ENCODE measurements around the gene POPDC2. TPM values are rescaled to one million over a fixed set of nuclear protein-coding genes. Genes with fewer than 3 reads are reported as not detected.

POPDC2 gene
- total and polyA plus RNA-seq, 2 donors (not counting 3 experiments of a cell fraction or from before 2014, with no cell fraction given): 0.57 to 0.66 TPM

GRCh38 chr3:119681279-119681678 lies 20.9 kb upstream of the POPDC2 start:
- FAIRE-seq: no peak
- Histone ChIP-seq H3K4me3 (replicated peaks in 1 of 3; ENCODE audit: insufficient read depth in 1 of 3, low read depth in 1 of 3, low read length in 3 of 3) (no peak overlapping the region), H3K9me3 (replicated peaks; ENCODE audit: control insufficient read depth, insufficient read depth, low read length) (no peaks in the 10 kb centered on the region), H3K4me2 (ENCODE audit: insufficient read depth, low read length) (no peak overlapping the region), H2AFZ (ENCODE audit: low read depth, low read length) (no peak overlapping the region), H3K9me1 (replicated peaks; ENCODE audit: control insufficient read depth, extremely low read depth, insufficient read depth, low read length) (no peaks in the 10 kb centered on the region), H3K27ac (ENCODE audit: insufficient read depth, low read depth, low read length) (no peak overlapping the region), H3K79me2 (ENCODE audit: control insufficient read depth, insufficient read depth, low read length) (no peaks in the 10 kb centered on the region), H4K20me1 (replicated peaks; ENCODE audit: control insufficient read depth, extremely low read depth, insufficient read depth, low read length) (no peaks in the 10 kb centered on the region), H3K4me1 (ENCODE audit: control insufficient read depth, extremely low read depth, insufficient read depth, low read length) (peaks cover 7% of the 10 kb centered on the region), H3K9ac (replicated peaks; ENCODE audit: extremely low read depth, insufficient read depth, low read length) (no peak overlapping the region), H3K36me3 (ENCODE audit: control insufficient read depth in 2 of 2, extremely low read depth in 1 of 2, insufficient read depth in 2 of 2, low read length in 2 of 2) (no peaks in the 10 kb centered on the region), H3K27me3 (ENCODE audit: control insufficient read depth in 2 of 2, insufficient read depth in 2 of 2, low read length in 2 of 2) (no peaks in the 10 kb centered on the region)
- BruUV-seq (replicated peaks): no TSS peak
- intact Hi-C loops (cut with micrococcal nuclease) (loop anchor here (1.0 to 5.0 kb wide), 3 partner anchors 156 to 406 kb away; no protein-coding TSS in a partner anchor), dilution Hi-C loops (cut with MboI; ENCODE audit: extremely low pct_ligation_motif_present, low sequenced_read_pairs) (no loop called here)
- peak; percentile 48 for DNase-seq (ENCODE audit: low read depth, low spot score)
- ChIA-PET POLR2A (interaction anchor here (0.5 kb wide), 1 partner anchor 187 kb away, joined by 11 read pairs; no protein-coding TSS in a partner anchor), CTCF (interaction anchor here (0.6 to 3.4 kb wide), 44 partner anchors 9 to 799 kb away, joined by 3 to 29 read pairs (median 4); partner anchors contain the start of genes ARHGAP31, B4GALT4, IGSF11 and POGLUT1)
- TF ChIP-seq POLR2AphosphoS5 (IDR thresholded peaks at IDR 0.05; ENCODE audit: insufficient read depth, low read depth, low read length) (no peak), CTCF (IDR thresholded peaks at IDR 0.05; ENCODE audit: extremely low read depth in 1 of 2, insufficient read depth in 1 of 2, low read depth in 1 of 2, low read length in 2 of 2) (peak; percentile 26 to 37), POLR2A (IDR thresholded peaks at IDR 0.05; ENCODE audit: low read depth, low read length) (no peak)

- Histone ChIP-seq H3K9ac (replicated peaks; ENCODE audit: extremely low read depth, insufficient read depth, low read length) (no peak overlapping the region), H3K27me3 (ENCODE audit: control insufficient read depth in 2 of 2, insufficient read depth in 2 of 2, low read length in 2 of 2) (no peaks in the 10 kb centered on the region), H3K27ac (ENCODE audit: insufficient read depth, low read depth, low read length) (no peak overlapping the region), H4K20me1 (replicated peaks; ENCODE audit: control insufficient read depth, extremely low read depth, insufficient read depth, low read length) (no peaks in the 10 kb centered on the region), H2AFZ (ENCODE audit: low read depth, low read length) (no peak overlapping the region), H3K9me3 (replicated peaks; ENCODE audit: control insufficient read depth, insufficient read depth, low read length) (no peaks in the 10 kb centered on the region), H3K79me2 (ENCODE audit: control insufficient read depth, insufficient read depth, low read length) (peaks cover 4% of the 10 kb centered on the region), H3K4me3 (replicated peaks in 1 of 3; ENCODE audit: insufficient read depth in 1 of 3, low read depth in 1 of 3, low read length in 3 of 3) (no peak overlapping the region), H3K9me1 (replicated peaks; ENCODE audit: control insufficient read depth, extremely low read depth, insufficient read depth, low read length) (no peaks in the 10 kb centered on the region), H3K36me3 (ENCODE audit: control insufficient read depth in 2 of 2, extremely low read depth in 1 of 2, insufficient read depth in 2 of 2, low read length in 2 of 2) (no peaks in the 10 kb centered on the region), H3K4me1 (ENCODE audit: control insufficient read depth, extremely low read depth, insufficient read depth, low read length) (peaks cover 15% of the 10 kb centered on the region), H3K4me2 (ENCODE audit: insufficient read depth, low read length) (no peak overlapping the region)
- ChIA-PET POLR2A (no interaction called here), CTCF (interaction anchor here (0.6 to 3.4 kb wide), 8 partner anchors 155 to 797 kb away, joined by 3 to 29 read pairs (median 6); partner anchors contain the start of gene POGLUT1)
- intact Hi-C loops (cut with micrococcal nuclease) (loop anchor here (2.0 to 5.0 kb wide), 2 partner anchors 248 to 405 kb away; no protein-coding TSS in a partner anchor), dilution Hi-C loops (cut with MboI; ENCODE audit: extremely low pct_ligation_motif_present, low sequenced_read_pairs) (no loop called here)
- BruUV-seq (replicated peaks): no TSS peak
- TF ChIP-seq GATA2 (IDR thresholded peaks at IDR 0.05; ENCODE audit: insufficient read depth, insufficient read length, low read depth, low read length): no peak
- TF ChIP-seq JUN (IDR thresholded peaks at IDR 0.05; ENCODE audit: borderline replicate concordance, insufficient read depth, insufficient read length, low read depth): no peak
- TF ChIP-seq FOS (IDR thresholded peaks at IDR 0.05; ENCODE audit: borderline replicate concordance, insufficient read depth, low read length): no peak
- no peak for TF ChIP-seq POLR2A (IDR thresholded peaks at IDR 0.05; ENCODE audit: low read depth, low read length)
- TF ChIP-seq MYC (IDR thresholded peaks at IDR 0.05; ENCODE audit: low read depth, low read length): no peak
- no peak for TF ChIP-seq MAX (IDR thresholded peaks at IDR 0.05; ENCODE audit: insufficient read depth, insufficient read length)
- TF ChIP-seq POLR2AphosphoS5 (IDR thresholded peaks at IDR 0.05; ENCODE audit: insufficient read depth, low read depth, low read length): no peak
- TF ChIP-seq EZH2 (IDR thresholded peaks at IDR 0.05; ENCODE audit: borderline replicate concordance, low read depth, low read length, severe bottlenecking): no peak
- no peak for TF ChIP-seq CTCF (IDR thresholded peaks at IDR 0.05; ENCODE audit: extremely low read depth in 1 of 2, insufficient read depth in 1 of 2, low read depth in 1 of 2, low read length in 2 of 2)
- DNase-seq (ENCODE audit: low read depth, low spot score) (no peak), FAIRE-seq (no peak)
These were observed 19.5 kb upstream of the POPDC2 start for GRCh38 chr3:119679874-119680273.

All from endothelial cell of umbilical vein (primary cell).